Cortex of kidney (tissue), 1 donor: ENCODE measurements around the gene GAN.
"Not testable (repeated sequence)": the region's sequence is repeated elsewhere in the genome, so short reads cannot be mapped to it uniquely, and the experiment has no call there.

Experiments used
- DNase-seq: peaks from one replicate; lab custom pipeline; 2025; lab: John Stamatoyannopoulos, UW

Gene GAN

DNA sequence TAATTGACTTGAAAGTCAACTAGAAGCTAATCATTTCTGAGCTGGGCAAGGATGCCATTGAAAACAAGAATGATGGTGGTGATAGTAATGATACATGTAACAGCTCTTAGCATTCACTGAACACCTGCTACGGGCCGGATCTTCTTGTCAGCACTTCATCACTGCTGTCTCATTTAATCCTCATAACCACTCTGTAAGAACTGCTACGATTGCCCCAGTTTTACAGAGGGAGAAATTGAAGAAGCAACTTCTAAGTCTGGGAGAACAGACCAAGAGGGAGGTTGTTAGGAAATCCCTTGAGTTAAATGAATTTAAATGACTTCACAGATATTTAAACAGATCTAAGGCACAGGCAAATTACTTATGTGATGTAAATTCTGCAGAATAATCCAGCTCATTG lies 7.0 kb upstream of the GAN start:
- no peak for DNase-seq

DNA sequence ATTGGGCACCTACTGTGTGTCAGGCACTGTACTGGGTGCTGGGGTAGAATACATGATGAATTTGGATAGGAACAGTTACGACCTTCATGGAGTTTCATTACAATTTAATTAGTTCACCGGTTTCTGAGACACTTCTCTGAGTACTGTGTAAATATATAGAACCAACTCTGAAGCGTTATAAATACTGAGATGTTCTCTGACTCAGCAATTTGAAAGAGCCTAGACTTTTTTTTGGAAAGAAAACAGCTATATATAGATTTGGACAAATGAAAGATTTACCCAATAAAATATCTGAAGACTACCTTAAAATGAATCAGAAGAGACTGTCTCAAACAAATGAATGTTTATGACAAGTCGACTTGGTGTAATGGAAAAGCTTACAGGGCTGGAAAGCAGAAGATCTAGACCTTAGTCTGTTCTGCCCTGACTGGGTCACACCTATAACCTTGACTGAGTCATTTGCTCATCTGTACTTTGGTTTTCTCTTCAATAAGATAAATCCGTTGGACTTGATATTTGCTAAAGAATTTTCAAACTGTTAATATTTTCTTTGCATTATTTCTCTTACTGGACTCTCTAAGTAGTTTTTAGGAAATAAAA lies 4.6 kb upstream of the GAN start:
- no peak for DNase-seq

DNA sequence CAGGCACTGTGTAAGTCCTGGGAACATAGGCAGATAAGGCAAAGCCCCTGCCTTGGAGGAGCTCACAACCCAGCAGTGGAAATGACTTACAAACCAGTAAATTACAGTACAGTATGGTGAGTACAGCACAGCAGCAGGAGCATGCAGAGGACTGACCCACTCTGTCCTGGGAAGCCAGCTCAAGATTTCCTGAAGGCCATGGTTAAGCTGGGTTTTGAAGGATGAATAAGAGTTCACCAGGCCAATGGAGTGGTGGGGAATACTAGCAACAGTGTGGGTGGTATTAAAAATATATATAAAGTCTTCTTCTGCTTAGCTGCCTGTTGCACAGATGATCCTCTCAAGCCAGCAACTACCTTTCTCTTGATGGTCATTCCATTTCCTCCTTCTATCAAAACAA lies 3.0 kb upstream of the GAN start:
- no peak for DNase-seq

DNA sequence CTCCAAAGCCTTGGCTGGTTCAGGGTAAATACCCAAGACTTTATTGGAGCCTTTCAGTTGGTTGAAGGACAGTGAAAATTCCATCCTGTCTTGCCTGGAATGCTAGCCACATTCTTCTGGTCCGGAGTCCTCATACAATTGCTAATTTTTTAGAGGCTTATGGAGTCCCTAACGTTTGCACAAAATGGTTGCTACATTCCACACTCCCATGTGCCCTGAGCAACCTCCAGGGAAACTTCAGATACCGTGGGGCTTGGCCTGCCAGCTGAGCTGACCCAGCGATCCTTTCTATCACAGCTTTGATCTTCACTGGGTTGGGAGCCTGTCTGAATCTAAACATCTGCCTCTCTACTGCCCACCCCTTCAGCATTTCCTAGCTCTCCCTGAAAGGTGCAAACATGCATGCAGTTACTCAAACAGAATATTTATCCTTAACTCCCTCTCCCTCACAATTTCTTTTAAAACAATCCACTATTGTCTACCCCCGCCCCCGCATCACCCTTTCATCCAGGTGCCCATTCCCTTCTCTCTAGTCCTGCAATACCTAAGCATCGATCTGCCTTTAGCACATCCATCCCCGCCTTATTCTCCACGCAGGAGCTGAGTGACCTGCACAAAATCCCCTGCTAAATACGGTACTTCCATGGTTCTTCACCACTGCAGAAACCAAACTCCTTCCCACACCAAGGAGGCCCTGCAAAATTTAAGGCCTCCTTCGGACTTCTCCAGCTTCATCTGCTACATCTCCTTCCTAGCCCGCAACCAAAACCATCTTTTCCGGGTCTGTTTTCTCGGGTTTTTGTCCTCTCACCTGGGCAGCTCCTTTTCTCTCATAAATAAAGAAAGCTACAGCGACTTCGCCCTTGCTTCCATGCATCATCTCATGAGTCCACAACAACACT lies 810 bp upstream of the GAN start:
- DNase-seq = no peak

DNA sequence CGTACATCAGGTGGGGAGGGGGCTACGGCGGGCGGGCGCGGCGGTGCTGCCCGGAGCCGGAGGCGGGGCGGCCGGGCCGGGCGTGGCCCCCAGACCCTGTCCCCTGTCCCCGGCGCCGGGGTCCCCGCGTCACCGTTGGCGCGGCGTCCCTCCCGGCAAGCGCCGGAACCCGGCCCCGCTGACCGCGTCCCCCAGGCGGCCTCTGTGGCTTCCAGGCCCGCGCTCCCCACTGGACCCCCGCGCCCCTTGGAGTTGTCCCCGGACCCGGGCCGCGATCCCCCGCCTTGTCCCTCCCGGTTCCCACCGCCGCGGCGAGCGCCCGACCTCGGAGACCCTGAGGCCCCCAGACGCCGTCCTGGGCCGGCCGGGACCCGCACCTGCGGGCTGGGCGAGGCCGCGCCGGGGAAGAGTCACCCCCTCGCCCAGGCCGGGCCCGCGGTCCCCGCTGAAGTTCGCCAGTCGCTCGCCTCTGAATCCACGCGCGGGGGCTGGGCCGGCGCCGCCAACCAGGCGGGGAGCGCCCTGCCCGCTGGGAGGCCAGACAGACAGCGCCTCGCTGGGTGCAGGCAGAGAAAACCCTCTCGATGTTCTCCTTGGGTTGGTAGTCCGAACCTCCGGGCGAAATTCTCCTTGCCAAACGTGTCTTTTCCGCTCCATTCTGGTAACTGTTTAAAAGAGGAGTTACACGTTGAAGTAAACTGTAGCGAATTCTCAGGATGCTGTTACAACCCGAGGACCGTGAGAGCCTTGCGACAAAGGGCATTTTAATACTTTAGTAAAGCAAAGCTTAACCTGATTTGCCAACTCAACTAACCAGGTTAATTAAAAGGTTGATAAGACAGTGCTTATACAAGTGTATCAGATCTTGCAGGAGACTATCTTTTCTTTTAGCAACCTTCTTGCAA lies 761 bp downstream of the GAN start:
- no peak for DNase-seq

DNA sequence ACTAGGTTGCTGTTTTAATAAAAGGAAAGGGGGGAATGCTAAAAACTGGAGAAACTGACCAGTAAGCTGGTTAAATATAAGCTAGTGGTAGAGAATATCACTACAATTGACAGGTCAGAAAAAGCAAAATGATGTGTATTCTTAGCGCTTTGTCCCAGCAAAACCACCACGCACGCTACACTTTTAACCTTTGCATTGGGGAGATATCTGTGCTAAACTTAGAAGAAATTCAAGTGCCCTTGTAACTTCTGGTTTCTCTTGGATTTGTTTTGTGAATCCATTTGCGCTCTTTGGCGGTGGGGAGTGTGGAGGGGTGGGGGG lies 1.4 kb downstream of the GAN start:
- no peak for DNase-seq

DNA sequence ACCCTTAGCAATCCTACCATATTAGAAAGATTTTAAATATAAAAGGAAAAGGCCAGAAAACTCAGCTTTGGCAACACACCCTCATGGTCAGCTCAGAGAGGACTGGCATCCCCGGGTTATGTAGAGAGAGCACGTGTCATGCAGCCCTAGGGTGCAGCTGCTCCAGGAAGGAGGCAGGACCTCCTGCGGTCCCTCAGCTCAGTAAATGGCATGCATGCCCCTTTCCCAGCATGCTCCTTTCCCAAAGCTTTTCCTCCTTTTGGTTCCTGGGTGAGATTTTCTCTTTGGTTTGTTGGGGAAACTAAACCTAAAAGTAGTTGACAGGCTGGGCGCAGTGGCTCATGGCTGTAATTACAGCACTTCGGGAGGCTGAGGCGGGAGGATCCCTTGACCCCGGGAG lies 3.9 kb downstream of the GAN start:
- no peak for DNase-seq

DNA sequence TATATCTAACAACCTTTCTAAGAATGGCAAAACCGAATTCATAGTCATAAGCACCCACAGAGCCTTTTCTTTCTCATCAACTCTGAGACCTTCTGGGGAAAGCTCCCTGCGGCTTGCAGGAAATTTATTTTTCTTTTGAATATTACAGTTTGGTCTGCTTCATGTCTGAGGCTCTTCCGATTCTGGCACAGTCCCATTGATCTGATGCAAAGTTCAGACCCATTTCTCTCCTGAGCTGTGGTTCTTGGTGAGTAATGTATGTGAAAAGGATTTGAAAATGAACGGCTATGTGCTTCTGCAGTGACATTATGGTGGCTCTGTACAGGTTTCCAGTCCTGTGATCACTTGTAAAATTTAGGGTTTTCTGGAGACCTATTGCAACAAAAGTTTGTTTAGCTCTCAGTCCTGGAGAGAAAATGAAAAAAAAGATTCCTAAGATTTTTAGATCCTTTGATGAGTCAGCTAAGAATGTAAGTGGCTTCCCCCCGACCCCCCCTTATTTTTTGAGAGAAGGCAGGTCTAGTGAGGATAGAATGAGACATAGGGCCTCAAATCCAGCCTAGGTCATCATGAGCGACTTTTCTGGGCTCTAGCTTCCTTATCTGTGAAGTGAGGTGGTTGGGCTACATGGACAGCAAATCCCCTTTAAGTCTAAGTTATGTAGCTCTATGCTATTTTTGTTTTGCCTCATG lies 4.6 kb downstream of the GAN start:
- no peak for DNase-seq

DNA sequence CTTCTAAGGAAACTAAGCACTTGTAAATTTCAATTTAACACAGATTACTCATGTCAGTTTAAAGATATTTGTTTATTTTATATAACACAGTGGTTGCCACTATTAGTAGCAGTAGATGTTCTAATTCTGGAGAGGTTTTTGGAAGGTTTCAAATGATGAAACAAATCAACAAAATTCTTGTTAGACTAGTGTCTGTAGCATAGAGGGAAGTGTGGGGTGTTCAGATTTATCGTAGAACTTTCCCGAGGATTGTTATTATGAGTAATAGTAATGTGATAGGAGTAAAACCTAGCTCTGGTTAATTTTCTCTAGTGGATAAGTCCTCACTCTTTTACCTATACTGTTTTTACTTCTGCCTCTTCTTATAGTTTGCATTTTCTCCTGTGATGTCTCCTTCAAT lies 6.3 kb downstream of the GAN start:
- no peak for DNase-seq

DNA sequence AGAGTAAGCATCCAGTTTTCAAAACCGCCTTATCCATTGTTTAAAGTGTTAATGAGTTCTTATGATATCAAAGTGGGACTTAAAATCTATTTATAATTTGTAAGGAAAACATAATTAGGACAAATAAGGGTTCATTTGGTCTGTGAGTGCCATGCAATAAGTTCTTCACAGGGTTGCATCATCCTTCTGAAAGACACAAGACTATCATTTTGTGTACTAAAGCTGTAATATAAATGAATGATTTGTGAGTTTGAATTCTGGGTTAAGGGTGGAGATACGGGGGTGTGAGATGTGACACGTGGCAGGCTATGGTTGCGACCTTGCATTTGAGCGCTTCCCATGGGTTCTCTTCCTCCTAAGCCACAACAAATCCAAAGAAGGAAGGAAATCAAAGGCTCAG lies 6.8 kb downstream of the GAN start:
- no peak for DNase-seq

DNA sequence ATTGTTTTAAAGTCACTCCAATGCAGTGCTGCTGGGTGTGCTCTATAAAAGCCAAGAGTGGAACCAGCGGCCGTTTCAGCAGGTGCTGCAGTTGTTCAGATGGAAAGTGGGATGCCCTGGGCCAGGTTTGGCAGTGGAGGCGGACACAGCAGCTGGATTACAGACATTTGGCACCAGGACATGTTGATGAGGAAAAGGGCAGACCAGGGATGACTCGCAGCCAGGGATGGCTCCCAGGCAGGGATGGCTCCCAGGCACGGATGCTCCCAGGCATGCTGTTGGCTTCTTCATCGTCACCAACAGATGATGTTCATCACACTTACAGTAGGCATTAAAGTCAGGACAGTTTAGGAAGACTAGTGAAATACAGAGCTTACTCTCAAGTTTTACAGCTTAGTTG lies 10.0 kb downstream of the GAN start:
- no peak for DNase-seq

DNA sequence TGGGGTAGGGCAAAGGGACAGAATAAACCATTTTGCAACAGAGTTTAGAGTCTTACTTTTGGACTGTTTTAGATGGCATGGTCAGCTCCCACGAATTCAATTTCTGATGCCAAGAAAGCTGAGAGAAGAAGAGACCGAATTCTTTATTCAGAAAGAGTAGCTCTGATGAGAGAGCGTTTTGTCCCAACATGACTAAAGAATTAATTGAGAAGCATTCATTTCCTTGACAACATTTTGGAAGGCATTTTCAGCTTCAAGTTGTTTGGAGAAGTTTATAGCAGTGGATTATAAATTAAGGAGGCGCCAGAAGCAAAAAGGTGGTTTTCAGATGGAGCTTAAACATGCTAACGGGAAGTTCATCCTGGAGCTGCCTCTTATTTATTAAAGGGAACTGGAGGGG lies 12.2 kb downstream of the GAN start:
- DNase-seq = no peak

DNA sequence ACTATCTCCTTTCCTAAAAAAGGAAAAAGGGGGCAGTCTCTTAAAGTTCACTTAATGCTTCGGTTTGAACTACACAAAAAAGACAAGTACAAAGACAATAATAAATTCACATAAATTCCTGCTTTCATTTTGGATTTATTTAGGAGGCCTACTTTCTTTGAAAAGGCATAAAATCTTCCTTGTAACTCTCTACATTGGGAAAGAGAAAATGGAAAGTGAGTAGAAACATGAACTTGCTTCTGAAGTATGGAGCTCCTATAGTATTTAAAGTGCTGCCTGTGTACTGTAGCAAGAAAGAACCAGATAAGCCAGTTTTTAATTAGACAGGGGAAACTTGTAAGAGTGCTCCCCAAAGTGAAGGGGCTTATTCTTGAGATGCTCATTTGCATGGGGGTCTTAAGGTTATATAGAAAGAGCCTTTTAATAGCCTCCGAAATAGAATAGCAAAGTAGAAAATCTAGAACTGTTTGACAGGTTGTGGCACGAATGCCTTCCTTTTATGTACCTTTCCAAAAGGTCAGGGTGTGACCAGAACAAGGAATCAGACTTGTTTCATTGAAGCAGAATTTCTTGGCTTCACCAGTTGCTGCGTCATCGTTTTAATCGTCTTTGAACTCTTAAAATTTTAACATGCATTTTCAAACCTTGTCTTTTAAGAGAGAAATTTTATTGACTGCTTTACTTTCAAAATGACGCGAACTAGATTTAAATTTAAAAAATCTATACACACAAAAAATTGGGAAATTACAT lies 12.9 kb downstream of the GAN start:
- DNase-seq = no peak

DNA sequence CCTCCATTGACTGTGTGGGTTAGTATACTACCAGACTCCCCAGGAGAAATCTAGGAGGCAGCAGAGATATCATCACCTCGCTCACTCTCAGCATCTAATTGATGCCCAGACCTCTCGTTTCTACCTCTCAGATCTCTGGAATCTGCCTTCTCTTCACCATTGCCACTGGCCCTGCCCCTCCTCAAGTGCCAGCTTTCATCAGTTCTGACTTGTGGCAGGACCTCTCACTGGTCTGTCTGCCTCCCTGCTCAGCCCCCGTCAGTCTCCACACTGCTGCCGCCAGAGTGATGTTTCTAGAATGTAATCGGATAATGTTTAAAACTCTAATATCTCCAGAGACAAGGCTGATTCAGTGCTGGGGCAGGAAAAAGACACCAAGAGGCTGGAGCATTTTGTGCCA lies 15.2 kb downstream of the GAN start:
- DNase-seq = no peak

DNA sequence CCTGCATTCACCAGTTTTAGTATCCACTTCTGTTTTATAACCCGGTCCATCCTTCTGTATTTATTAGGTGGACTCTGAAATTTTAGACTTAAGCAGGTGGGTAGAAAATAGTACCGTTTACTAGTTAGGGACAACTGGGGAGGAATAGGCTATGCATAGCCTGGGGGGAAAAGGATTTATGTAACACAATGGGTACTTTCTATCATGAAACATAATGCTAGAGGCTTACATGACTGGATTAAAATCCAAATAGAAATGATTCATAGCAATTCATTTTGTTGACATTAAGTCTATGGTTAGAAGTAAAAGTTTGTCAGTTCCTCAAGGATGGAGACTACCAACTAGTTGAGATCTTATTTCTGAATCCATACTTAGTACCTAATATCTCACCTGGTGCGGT lies 18.6 kb downstream of the GAN start:
- no peak for DNase-seq

DNA sequence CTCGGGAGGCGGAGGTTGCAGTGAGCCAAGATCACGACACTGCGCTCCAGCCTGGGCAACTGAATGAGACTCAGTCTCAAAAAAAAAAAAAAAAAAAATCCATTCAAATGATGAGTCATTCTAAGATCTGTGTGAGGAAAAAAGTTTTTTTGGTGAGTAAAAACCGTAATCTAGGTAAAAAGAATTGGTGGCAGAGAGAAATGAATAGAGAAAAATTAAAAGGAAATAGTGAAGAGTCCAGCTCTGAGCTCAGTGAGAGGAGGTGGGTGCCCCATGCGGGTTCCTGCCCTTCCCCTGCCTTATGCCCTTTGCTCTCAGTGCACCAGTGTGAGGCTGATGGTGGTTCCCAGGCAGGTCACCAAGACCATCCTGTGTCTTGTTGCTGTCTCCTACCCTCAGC lies 20.9 kb downstream of the GAN start:
- no peak for DNase-seq

DNA sequence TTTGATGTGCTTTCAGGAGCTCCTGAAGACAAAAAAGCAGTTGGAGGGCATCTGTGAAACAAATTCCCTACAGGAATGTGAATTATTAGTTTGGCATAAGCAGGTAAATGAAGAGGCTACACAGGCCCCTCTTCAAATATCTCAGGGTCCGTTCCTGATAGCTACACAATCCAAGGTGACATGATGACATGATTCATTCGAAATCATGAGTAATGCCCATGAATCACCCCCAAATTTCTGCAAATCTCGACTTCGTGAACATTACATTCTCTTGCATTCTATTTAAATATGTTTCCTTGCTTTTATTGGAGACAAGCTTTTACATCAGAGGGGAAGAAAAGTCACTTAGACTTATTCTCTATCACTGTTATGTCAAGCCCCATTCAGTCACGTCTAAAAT lies 22.3 kb downstream of the GAN start:
- no peak for DNase-seq

DNA sequence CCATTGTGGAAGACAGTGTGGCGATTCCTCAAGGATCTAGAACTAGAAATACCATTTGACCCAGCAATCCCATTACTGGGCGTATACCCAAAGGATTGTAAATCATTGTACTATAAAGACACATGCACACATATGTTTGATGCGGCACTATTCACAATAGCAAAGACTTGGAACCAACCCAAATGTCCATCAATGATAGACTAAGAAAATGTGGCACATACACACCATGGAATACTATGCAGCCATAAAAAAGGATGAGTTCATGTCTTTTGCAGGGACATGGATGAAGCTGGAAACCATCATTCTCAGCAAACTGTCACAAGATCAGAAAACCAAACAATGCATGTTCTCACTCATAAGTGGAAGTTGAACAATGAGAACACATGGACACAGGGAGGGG lies 30.4 kb downstream of the GAN start:
- not testable (repeated sequence) for DNase-seq

DNA sequence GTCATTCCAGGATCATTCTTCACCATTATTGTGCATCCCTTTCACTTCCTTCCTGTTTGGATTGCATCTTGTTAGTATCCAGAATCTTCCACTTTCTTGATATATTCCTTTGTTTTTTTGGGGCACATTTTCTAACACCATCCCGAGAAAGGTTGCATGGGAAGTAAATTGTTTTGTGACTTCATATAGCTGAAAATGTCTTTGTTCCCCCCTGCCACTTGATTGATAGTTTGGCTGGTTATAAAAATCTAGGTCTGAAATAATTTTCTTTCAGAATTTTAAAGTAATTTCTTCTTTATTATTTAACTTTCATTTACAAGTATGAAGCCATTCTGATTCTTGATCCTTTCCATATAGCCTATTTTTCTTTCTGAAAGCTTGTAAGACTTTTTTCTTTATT lies 32.7 kb downstream of the GAN start:
- no peak for DNase-seq

DNA sequence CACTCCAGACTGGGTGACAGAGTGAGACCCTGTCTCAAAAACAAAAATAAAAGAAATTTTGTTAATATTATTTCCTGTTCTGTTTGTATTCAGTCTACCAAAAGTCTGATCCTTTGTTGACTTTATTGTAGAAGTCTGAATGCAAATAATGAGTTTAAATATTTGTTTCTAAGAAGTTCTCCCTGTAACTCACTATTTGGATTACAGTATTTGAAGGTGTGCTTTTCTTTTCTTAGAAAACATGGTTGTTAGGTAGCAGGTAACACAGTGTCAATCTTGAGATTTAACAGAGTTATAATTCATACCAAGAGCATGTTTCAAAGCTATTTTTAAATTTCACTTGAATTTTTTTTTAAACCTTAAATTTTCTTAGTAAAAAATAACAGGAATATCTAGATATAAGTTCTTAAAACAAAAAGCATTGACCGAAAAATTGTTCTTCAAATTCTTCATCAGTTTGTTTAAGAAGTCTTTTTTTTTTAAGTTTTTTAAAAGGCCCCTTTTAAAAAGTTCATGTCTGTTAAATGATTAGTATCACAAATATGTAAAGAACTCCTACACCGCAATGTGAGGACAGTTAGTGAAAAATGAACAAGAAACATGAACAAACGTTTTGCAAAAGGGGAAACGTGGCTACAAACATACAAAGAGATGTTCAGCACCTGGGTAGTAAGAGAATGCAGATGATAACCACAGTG lies 35.0 kb downstream of the GAN start:
- DNase-seq = no peak

DNA sequence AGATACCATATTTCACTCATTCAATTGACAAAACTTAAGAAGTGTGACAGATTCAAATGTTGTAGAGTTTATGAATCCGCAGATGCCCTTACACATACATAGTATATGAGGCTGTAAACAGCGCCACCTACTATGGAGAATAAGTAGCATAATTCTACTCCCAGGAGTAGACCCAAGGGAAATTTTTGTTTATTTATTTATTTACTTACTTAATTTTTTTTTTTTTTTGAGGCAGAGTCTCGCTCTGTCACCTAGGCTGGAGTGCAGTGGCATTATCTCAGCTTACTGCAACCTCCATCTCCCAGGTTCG lies 35.5 kb downstream of the GAN start:
- DNase-seq = no peak
